Parathyroid adenoma (tissue), 2 donors: ENCODE measurements around the gene STX4.

Experiments used
- H2AFZ ChIP-seq: fragments of 300-600 bp; sonication (generic); one replicate; pipeline ENCODE4 v1.7.0; 2017; ENCODE audit warnings: antibody characterized with exemption, mild to moderate bottlenecking
- H3K27ac ChIP-seq: fragments of 300-600 bp; sonication (generic); one replicate; pipeline ENCODE4 v1.7.0; 2017
- H3K27me3 ChIP-seq: fragments of 300-600 bp; sonication (generic); one replicate; pipeline ENCODE4 v1.7.0; 2017; ENCODE audit warnings: low read length; ENCODE audit not compliant: control insufficient read depth, insufficient read depth
- H3K36me3 ChIP-seq: fragments of 300-600 bp; sonication (generic); one replicate; pipeline ENCODE4 v1.7.0; 2017; ENCODE audit warnings: low read length; ENCODE audit not compliant: control insufficient read depth, insufficient read depth
- H3K4me1 ChIP-seq: fragments of 300-600 bp; sonication (generic); one replicate; pipeline ENCODE4 v1.7.0; 2017; ENCODE audit warnings: control low read depth
- H3K4me2 ChIP-seq: fragments of 300-600 bp; sonication (generic); one replicate; pipeline ENCODE4 v1.7.0; 2017; ENCODE audit warnings: low read length
- H3K4me3 ChIP-seq: fragments of 300-600 bp; sonication (generic); one replicate; pipeline ENCODE4 v1.7.0; 2017; ENCODE audit warnings: low read depth, low read length
- H3K79me2 ChIP-seq: fragments of 300-600 bp; sonication (generic); one replicate; pipeline ENCODE4 v1.7.0; 2017; ENCODE audit warnings: control low read depth
- H3K9ac ChIP-seq: fragments of 300-600 bp; sonication (generic); one replicate; pipeline ENCODE4 v1.7.0; 2017; ENCODE audit warnings: mild to moderate bottlenecking
- H3K9me3 ChIP-seq: fragments of 300-600 bp; sonication (generic); one replicate; pipeline ENCODE4 v1.7.0; 2017; ENCODE audit warnings: low read length; ENCODE audit not compliant: control insufficient read depth
- CTCF ChIP-seq: fragments of 300-600 bp; sonication (generic); IDR thresholded peaks from one replicate; pipeline ENCODE4 v1.7.0; 2017; ENCODE audit warnings: antibody characterized with exemption, mild to moderate bottlenecking
- donor health status: primary hyperparathyroidism.

STX4 gene

GRCh38 chr16:31077024-31077423, 43.7 kb downstream of the STX4 start:
- no peak overlapping the region for H3K9ac ChIP-seq
- H2AFZ ChIP-seq: no peak overlapping the region
- no peaks in the 10 kb centered on the region for H3K9me3 ChIP-seq
- peaks cover 2% of the 10 kb centered on the region for H3K4me1 ChIP-seq
- peaks cover 21% of the 10 kb centered on the region for H3K79me2 ChIP-seq
- no peaks in the 10 kb centered on the region for H3K27me3 ChIP-seq
- no peak for TF ChIP-seq CTCF
- H3K4me3 ChIP-seq: no peak overlapping the region
- no peak overlapping the region for H3K27ac ChIP-seq
- H3K36me3 ChIP-seq: no peaks in the 10 kb centered on the region
- H3K4me2 ChIP-seq: no peak overlapping the region

DNA sequence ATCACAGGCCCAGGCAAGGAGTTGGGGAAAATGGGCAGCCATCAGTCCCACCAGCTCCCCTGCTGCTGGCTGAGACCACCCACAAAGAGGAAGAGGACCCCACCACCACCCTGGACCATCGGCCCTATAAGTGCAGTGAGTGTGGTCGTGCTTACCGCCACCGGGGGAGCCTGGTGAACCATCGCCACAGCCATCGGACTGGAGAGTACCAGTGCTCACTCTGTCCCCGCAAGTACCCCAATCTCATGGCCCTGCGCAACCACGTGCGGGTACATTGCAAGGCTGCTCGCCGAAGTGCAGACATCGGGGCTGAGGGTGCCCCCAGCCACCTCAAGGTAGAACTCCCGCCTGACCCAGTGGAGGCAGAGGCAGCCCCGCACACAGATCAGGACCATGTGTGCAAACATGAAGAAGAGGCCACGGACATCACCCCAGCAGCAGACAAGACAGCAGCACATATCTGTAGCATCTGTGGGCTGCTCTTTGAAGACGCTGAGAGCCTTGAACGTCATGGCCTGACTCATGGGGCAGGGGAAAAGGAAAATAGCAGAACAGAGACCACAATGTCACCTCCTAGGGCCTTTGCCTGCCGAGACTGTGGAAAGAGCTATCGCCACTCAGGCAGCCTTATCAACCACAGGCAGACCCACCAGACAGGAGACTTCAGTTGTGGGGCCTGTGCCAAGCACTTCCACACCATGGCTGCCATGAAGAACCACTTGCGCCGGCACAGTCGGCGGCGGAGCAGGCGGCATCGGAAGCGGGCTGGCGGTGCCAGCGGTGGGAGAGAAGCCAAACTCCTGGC, 44.4 kb downstream of the STX4 start:
- H3K27me3 ChIP-seq: no peaks in the 10 kb centered on the region
- no peak for TF ChIP-seq CTCF
- H3K4me2 ChIP-seq: no peak overlapping the region
- H3K4me1 ChIP-seq: peaks cover 2% of the 10 kb centered on the region
- H3K36me3 ChIP-seq: no peaks in the 10 kb centered on the region
- H3K9me3 ChIP-seq: no peaks in the 10 kb centered on the region
- no peak overlapping the region for H3K27ac ChIP-seq
- no peak overlapping the region for H2AFZ ChIP-seq
- no peak overlapping the region for H3K9ac ChIP-seq
- no peak overlapping the region for H3K4me3 ChIP-seq
- H3K79me2 ChIP-seq: peaks cover 21% of the 10 kb centered on the region

DNA sequence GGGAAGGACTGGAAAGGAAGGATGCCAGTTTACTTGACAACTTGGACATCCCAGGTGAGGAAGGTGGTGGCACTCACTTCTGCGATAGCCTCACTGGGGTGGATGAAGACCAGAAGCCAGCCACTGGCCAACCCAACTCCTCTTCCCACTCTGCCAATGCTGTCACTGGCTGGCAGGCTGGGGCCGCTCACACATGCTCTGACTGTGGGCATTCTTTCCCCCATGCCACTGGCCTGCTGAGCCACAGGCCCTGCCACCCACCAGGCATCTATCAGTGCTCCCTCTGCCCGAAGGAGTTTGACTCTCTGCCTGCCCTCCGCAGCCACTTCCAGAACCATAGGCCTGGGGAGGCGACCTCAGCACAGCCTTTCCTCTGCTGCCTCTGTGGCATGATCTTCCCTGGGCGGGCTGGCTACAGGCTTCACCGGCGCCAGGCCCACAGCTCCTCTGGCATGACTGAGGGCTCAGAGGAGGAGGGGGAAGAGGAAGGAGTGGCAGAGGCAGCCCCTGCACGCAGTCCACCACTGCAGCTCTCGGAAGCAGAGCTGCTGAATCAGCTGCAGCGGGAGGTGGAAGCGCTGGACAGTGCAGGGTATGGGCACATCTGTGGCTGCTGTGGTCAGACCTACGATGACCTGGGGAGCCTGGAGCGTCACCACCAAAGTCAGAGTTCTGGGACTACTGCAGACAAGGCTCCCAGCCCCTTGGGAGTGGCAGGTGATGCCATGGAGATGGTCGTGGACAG, 45.4 kb downstream of the STX4 start:
- no peak overlapping the region for H2AFZ ChIP-seq
- H3K4me3 ChIP-seq: no peak overlapping the region
- no peak overlapping the region for H3K9ac ChIP-seq
- no peak overlapping the region for H3K4me2 ChIP-seq
- no peak for TF ChIP-seq CTCF
- no peaks in the 10 kb centered on the region for H3K27me3 ChIP-seq
- H3K79me2 ChIP-seq: peaks cover 21% of the 10 kb centered on the region
- no peaks in the 10 kb centered on the region for H3K36me3 ChIP-seq
- H3K9me3 ChIP-seq: no peaks in the 10 kb centered on the region
- H3K4me1 ChIP-seq: peaks cover 2% of the 10 kb centered on the region
- H3K27ac ChIP-seq: no peak overlapping the region

GRCh38 chr16:31079342-31079944, 46.1 kb downstream of the STX4 start:
- Histone ChIP-seq H3K36me3 (no peaks in the 10 kb centered on the region), H2AFZ (no peak overlapping the region), H3K4me2 (no peak overlapping the region), H3K79me2 (peaks cover 21% of the 10 kb centered on the region), H3K27ac (no peak overlapping the region), H3K4me1 (peaks cover 2% of the 10 kb centered on the region), H3K4me3 (no peak overlapping the region), H3K27me3 (no peaks in the 10 kb centered on the region), H3K9ac (no peak overlapping the region), H3K9me3 (no peaks in the 10 kb centered on the region)
- TF ChIP-seq CTCF: no peak
